ENCODE data around the gene DYNLT5. TPM values are rescaled to one million over a fixed set of nuclear protein-coding genes. Genes with fewer than 3 reads are reported as not detected.

Gene DYNLT5
- 0.30 and 1.7 TPM in 2 replicates for total RNA-seq

GRCh38 chr1:66752000-66752592, at the start of gene DYNLT5:
Gene DYNLT5 (plus strand): TSS chr1:66752459. CDS start chr1:66754659, 2,200 bp downstream.

Other genes starting within 250 kb of the DYNLT5 start
- gene SGIP1, start 218.3 kb upstream of the DYNLT5 start, total RNA-seq = 4.9 and 6.7 TPM in 2 replicates
- not detected in 2 replicates for gene INSL5, start 48.8 kb downstream of the DYNLT5 start, total RNA-seq
- 1.6 and 2.4 TPM in 2 replicates for gene DNAI4, start 172.4 kb downstream of the DYNLT5 start, total RNA-seq
- gene MIER1, start 172.5 kb downstream of the DYNLT5 start, total RNA-seq = 10.3 and 12.3 TPM in 2 replicates